CD4-positive, alpha-beta T cell treated with Interleukin-2 at 100 ng/mL for 4 hours (primary cell): Measurements from ENCODE around the gene PHF21A.
"Not testable (repeated sequence)": the region's sequence is repeated elsewhere in the genome, so short reads cannot be mapped to it uniquely, and the experiment has no call there.

ENCODE experiments used
- DNase-seq: peaks from one replicate; pipeline ENCODE4 v3.0.0-alpha.2; 2020; ENCODE audit warnings: low spot score

PHF21A gene

GRCh38 chr11:45920531-45921477 lies 200.4 kb downstream of the PHF21A start:
- no peak for DNase-seq

DNA sequence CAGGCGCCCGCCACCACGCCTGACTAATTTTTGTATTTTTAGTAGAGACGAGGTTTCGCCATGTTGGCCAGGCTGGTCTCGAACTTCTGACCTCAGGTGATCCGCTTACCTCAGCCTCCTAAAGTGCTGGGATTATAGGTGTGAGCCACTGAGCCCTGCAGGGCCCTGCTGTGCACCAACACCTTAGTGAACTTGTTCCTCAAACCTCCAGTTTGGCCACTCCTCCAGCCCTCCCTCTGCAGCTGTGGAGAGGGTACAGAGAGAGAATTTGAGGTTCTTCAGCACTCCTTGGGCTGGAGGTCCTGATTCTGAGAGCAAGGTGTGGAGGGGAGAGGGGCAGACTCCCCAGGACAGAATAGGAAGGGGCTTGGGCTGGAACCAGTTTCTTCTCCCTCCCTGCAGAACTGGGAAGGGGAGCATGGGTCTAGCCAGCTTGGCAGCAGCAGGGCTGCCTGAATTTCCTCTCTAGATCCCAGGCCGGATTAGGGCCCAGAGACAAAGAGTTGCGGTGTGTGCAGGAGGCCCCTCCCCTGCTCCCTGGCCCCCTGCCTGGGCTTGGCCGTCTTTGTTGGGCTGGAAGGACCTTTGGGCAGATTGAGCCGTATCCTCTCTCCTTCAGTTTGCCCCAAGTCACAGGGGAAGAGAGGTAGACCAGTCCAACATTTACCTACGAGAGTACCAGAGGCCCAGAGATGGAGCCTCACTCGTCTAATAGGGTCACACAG lies 201.3 kb downstream of the PHF21A start:
- no peak for DNase-seq

GRCh38 chr11:45918962-45919675 lies 202.1 kb downstream of the PHF21A start:
- DNase-seq = no peak

DNA sequence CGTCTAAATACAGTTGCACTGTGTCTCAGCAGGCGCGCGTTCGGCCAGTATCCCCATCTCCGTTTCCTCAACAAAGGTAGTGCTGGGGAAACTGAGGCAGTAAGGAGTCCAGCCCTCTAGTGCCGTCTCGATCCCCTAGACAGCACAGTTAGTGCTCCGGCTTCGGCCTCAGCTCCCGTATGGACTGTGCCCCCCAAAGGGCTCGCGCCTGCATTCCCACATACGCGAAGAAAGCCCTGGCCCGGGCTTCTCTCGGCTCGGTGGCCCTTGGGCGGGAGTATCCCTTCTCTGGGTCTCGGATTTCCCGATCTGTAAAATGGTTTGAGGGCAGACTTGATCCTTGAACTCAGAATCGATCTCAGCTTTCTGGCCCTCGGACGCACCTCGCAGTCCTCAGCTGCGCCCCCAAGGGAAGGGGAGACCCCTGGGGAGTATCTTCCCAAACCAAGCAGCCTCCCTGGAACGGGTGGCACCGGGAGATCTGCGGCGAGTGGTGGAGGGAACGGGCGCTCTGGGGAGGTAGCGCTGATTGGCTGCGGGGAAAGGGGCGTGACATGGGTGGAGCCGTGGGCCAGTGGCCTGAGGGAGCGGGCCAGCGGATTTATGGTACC lies 202.8 kb downstream of the PHF21A start:
- DNase-seq = peak; percentile 55

GRCh38 chr11:45917623-45918330 lies 203.5 kb downstream of the PHF21A start, which contains the start of gene PEX16:
TSS of gene PEX16 (minus strand) at chr11:45917877. CDS start at chr11:45917811, 66 bp downstream.
- peak; percentile 98 for DNase-seq

- peak; percentile 21 for DNase-seq
Measured at GRCh38 chr11:45917286-45917622, 204.0 kb downstream of the PHF21A start.

DNA sequence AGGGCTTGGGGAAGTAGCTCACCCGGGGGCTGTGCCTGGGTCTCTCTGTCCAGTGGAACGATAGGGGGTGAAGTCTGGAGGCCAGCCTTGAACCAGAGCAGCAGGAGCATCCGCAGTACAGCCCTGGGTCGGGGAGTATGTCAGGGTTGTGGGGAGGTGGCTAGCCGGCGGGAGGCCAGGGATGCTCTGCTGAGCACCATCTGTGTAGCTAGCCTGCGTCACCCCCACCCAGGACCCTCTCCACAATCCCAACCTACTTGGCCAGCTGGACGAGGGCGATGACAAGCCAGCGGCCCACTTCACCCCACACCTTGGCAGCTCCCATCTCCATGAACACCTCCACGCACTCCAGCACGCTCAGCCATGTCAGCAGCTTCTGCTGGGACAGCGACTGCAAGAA lies 205.8 kb downstream of the PHF21A start:
- no peak for DNase-seq

GRCh38 chr11:45913942-45914635 lies 207.2 kb downstream of the PHF21A start:
- no peak for DNase-seq

DNA sequence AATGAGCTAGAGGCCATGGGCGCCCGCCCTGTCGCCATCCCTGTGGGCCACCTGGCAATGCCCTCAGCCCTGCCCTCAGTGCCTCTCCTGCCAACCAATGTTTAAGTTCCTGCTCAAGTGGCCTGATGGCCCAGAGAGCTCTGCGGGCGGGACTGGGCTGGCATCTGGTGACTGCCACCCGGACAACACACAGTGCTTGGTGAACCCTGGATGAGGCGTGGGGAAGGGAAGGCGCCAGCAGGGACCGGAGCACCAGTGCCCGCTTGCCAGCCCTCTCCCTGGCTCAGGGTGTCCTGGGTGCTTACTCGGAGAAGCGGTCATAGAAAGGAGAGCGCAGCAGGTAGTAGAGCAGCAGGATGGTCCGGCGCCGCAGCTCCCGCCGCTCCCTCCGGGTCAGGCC lies 207.7 kb downstream of the PHF21A start:
- no peak for DNase-seq

DNA sequence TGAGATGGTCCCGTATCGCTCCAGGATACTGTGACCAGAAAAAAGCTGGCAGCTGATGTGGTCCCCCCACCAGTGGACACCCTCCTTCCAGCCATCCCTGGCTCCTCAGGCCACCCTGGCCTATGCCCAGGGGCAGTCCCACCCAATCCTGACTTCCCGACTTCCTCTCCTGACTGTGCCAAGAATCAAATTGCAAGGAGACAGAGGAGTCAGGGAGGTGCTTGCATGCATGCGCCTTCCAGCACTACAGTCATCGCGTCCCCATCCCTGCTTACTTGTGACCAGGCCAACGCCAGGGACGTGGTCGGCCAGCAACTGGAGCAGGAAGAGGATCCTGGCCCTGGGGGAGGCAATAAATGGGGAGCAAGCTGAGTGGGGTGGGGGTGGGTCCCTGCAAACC lies 210.6 kb downstream of the PHF21A start:
- DNase-seq = no peak

GRCh38 chr11:45909594-45910475 lies 211.4 kb downstream of the PHF21A start:
- DNase-seq = no peak

GRCh38 chr11:45907911-45908370 lies 213.3 kb downstream of the PHF21A start:
- no peak for DNase-seq

DNA sequence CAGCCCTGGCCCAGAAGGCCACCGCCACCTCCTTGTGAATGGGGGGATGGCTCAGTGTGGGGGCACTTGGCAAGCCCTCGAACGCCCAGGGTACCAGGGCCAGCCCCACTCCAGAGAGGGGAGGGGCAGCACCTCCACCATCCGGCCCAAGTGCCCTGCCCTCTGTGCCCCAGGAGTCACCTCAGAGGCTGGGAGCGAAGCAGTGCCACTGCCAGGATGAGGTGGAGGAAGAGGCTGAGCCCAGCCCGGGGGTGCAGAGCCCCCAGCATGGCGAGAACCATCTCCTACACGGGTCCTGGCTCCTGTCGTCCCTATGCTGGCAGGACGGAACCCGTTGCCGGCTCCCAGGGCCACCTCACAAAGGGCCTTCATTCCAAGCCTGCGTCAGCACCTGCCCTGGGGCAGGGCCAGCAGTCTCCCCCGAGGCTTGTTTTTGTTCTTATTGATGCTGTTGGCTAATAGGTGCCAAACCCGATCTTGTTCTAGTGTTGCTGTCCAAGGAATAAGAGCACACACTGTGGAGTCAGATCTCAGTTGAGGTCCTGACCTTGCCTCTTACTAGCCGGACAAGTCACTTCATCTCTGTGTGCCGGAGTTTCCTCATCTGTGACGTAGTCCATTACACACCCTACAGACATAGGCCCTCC lies 214.2 kb downstream of the PHF21A start, which contains the start of gene FREY1:
Gene FREY1, minus strand, starts transcription at position 307 of the 647 bp plus-strand sequence. Its CDS starts 26 bp downstream, at position 281.
- DNase-seq = no peak

GRCh38 chr11:45906096-45906682 lies 215.1 kb downstream of the PHF21A start:
- no peak for DNase-seq

DNA sequence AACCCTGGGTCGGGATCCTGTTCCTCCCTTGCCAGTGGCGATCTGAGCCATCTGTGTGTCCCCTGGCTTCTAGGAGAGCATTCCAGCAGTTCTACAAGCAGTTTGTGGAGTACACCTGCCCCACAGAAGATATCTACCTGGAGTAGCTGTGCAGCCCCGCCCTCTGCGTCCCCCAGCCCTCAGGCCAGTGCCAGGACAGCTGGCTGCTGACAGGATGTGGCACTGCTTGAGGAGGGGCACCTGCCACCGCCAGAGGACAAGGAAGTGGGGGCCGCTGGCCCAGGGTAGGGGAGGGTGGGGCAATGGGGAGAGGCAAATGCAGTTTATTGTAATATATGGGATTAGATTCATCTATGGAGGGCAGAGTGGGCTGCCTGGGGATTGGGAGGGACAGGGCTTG lies 215.7 kb downstream of the PHF21A start:
- not testable (repeated sequence) for DNase-seq

DNA sequence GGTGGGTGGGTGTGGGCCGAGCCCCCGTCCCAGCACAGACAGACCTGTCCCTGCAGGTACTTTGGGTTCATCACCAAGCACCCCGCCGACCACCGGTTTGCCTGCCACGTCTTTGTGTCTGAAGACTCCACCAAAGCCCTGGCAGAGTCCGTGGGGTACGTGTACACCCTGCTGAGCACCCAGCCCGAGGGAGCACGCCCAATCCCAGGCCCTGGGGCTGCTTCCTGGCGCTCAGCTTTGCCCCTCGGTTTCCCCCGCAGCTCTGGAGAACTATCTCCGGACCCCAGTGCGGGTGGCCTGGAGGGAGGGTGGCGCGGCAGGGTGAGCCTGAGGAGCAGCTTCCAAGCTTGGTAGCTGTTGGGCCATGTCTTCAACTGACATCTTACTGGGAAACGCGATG lies 216.2 kb downstream of the PHF21A start:
- DNase-seq = no peak

GRCh38 chr11:45904309-45904915 lies 216.8 kb downstream of the PHF21A start:
- DNase-seq = no peak
